Head of caudate nucleus (tissue), 42 donors: ENCODE data around the gene KCTD17.
A peak's percentile ranks its signal among the peaks of the same experiment; 100 is the strongest.

Source experiments
- DNase-seq, 42 donors: peaks; one replicate each; pipeline versions ENCODE4 v3.0.0 to v3.0.0-alpha.2; 2020 to 2021; ENCODE audit warnings: mixed read lengths in 7 of 42
- intact Hi-C: fragments of 100-400 bp; cut with DNase I; formaldehyde crosslinking; loops from one replicate; pipeline ENCODE4 v1.15.0; 2022

The KCTD17 gene

DNA sequence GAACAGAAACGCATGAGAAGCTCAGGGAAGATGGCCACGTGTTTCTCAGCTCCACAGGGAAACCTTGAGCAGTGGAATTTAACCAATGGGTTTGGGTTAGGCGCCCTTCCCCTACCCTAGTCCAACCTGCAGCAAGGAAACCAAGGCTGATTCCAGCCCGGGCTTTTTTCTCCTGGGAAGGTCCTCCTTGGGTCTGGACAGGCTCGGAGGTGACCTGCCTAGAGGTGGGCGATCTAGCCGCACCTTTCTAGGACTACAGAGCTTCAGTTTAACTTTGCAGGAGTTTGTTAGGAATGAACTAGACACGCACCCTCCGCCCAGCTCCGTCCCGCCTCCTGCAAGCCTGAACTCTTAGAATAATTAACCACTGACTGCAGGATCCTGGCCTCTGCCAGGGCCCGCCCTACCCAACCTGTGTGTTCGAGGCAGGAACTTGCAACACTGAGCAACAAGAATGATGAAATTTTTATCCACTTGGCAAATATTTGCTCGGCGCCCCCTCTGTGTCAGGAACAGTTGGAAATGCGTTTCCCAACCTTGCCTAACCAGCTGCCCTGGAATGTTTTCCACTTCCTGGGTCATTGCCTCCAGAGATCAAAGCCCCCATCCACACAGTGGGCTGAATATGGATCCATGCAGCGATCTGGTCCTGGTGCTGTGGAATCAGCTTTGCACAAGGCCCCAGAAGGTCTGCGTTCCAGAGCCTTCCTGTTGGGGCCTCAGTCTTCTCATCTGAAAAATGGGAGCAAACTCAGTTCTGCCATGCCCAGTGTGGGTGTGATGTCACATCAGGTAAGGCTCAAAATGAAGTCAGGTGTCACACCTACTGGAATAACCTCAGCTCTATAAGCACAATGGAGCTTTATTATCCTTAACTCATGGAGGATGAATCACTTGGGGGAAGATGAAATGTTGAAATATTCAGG is 18.7 kb upstream of the KCTD17 start:
- peak in 12 of 42 donors; percentile 38 to 72 (median 55) for DNase-seq

DNA sequence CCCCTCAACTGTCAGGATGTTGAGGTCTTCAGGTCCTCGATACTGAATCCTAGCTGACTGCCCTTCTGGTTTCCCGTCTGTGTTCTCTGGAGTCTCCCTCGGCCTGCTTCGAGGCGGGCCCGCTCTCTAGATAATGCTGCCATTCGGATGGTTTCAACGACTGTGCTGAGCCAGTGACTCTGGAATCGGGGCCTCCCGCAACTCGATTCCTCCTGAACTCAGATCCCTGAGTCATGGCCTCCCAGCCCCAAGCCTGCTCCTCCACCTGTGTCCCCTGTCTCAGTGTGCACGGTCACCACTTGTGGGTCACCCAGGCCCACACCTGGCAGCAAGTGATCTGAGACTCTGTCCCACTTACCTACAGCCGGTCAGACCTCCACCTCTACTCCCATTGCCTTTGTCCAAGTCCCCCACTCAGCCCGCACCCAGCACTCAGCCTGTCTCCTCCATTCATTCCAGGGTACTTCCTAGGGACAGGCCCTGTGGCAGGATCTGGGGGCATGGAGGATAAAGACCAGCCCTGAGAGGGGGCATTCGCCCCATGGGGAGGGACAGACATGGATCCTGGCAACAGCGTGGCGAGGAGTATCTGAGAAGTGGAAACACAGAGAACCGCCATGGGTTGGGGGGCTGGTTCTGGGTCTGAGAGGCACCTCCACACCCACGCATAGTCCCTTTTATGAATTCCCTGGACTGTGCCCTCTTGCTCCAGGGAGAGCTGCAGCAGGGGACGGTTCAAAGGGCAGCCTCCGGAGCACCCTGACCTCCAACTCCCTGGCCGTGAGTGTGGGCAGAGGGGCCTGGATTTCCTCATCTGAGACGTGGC is 17.7 kb upstream of the KCTD17 start:
- intact Hi-C loops, result no loop called here
- DNase-seq, result no peak

More for the DNA sequence above, 18.7 kb upstream of the KCTD17 start:
- intact Hi-C loops, result no loop called here

DNA sequence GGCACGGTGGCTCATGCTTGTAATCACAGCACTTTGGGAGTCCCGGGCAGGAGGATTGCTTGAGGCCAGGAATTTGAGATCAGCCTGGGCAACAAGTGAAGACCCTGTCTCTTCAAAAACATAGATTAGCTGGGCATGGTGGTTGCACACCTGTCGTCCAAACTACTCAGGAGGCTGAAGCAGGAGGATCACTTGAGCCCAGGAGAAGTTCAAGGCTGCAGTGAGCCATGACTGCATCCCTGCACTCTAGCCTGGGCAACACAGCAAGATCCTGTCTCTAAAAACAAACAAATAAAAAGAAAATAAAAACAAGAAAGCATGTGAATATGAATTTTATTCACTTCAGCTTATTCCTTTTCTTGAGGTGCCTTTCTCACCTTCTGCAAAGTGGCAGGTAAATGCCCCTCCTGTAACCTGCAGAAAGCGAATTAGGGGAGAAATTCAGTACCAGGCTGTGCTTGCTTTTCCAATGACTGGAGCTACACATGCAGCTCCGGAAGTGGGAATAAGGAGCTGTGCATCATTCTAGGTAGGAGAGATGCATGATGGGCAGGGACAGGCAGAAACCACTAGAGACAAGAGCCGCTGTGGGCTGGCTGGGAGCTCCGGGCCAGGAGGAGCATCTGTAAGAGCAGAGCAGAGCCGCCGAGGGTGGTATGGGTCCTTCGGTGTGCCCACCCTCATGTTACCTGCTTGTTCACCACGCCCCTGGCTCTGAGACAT is 14.7 kb upstream of the KCTD17 start:
- DNase-seq, result peak in 9 of 42 donors; percentile 36 to 68 (median 55)
- intact Hi-C loops, result no loop called here

DNA sequence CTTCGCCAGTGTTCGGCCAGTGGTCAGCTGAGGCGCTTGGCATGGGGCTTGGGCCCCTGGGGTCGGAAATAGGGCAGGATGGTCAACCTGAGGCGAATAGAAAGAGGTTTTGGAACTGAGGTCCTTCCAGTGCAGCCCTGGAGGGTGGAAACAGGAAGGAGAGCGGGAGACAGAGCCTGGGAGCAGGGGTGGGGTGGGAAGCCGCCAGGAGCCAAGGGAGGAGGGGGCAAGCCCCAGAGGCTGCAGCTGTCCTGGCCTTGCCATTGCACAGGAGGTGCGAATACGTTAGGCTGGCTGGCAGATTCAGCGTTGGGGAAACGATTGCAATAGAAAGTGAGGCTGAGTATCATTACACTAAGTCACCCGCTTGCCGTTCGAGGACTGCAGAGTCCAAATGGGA is 13.9 kb upstream of the KCTD17 start:
- intact Hi-C loops, result no loop called here
- DNase-seq, result no peak

DNA sequence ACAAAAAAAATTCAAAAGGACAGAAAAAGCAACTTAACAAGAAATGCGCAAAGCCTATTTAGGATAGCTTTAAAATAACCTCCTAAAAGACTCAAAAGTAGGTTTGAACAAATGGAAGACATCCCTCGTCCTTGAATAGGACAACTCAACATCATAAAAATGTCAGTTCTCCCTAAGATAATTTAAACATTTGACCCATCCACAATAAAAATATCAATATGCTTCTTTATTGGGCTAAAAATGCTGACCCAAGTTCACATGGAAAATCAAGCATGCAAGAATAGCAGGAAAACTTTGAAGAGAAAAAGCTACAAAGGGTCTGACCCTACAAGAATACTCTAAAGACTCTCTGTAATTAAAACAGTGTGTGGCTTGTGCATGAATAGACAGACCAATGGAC is 12.1 kb upstream of the KCTD17 start:
- DNase-seq, result no peak
- intact Hi-C loops, result no loop called here

DNA sequence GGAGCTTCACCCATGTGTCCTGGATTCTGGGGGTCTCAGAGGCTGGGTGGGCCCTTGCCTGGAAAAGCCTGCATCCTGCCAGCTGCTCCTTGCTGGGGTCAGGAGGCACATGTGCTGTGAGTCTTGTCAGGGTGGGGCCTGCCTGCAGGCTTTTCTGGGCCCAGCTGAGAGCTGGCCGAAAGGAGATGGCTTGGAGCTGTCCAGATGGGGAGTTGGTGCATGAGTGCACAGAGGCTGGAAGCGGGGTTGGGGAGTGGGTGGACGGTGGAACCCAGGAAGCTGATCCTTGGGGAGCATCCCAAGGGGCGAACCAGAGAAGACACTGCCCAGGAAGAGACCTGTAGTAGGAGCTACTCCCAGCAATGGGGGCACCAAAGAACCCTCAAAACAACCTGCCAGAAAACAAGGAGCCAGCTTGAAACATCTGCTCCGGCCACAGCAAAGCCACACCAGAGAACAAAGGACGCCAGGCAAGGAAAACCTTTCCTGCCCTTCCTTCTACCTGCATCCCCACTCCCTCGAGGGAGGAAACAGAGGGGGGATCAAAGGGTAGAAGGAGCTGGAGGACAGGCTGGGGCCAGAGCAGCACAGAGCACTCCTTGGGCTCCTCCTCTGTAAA is 8.2 kb upstream of the KCTD17 start:
- intact Hi-C loops, result no loop called here
- no peak for DNase-seq

DNA sequence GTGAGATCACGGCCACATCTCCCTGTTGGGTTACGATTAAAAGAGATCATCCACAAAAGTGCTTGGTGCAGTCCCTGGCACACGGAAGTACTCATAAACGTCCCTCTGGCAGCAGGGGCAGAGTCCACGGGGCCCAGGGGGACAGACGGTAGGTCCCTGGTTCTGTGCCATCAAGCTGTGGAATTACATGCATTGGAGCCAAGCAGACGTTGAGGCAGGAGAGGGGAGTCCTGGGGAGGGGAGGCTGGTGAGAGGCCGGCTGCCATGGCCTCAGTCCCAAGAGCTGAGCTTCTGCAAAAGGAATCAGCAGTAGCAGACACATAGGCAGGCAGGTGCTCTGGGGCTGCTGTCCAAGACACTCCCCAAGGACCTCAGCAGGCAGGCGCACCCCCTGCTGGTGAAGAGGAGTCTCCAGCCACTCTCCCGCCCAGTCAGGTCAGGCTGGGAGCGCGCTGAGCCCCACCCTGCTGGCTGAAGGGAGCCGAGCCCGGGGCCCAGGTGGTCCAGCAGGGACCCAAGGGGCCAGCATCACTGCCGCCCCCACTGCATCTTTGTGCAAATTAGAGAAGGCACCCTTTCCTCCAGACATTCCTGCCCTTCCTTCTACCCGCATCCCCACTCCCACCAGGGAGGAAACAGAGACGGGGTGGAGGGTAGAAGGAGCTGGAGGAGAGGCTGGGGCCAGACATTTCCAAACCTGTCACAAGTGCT is 7.6 kb upstream of the KCTD17 start:
- intact Hi-C loops, result no loop called here

DNA sequence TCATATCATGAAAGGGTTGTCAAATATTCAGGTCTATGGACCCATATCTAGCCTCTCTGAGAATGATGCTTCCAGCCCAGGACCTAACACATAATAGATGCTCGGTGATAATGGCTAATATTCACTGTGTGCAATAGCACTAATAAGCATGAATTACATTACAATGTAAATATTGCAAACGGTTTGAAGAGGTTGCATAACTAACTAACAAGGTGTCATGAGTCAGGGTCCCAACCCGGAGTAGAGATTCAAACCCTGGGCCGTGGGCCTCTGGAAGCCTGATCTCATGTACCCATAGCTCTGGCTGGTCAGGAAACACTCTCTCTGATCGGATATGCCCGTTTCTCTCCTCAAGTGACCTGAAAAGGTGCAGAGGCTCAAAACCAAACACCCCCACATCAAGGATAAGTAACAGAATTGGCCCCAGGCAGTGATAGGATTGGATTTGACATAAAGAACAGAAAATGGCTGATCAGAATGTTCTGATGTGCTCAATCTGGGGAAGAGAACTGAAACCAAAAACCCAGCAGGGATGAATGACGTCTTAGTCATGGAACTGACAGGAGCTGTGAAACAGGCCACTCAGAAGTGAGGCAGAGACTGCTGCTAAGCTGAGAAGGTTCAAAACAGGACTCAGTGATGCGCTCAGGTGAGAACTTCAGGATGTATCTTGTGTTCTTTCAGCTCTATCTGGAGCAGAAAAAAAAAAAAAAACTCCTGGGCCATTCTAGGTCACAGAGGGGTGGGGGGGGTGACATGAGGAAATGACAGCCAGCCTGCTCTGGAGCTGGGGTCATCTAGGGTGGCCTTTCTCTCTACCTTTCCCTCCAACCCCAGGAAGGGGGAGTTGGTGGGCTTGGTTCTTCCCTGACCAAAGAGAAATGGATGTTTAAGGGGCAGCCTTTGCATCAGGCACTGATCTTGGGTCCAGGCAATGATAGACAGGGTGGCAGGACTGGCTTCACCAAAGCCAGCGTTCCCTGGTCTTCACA is 6.6 kb upstream of the KCTD17 start:
- DNase-seq, result peak in 5 of 42 donors; percentile 62 to 73 (median 67)
- intact Hi-C loops, result no loop called here

More for the DNA sequence above, 7.6 kb upstream of the KCTD17 start:
- peak in 2 of 42 donors; percentile 35 to 49 for DNase-seq

DNA sequence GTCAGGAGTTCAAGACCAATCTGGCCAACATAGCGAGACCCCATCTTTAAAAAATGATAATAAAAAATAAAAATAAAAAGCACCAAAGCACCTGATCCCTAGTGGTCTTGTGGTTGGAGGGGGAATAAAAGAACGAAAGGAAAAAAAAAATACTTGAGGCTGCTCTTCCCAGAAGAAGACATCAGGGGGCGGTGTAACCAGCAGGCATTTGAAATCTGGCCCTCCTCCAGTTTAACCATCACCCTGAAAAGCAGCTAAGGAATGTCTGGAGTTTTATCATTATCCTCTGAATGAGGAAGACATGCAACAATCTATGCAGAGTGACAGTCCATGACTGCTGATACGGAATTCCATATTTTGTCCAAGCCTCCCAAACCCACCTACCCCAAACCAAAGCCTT is 5.6 kb upstream of the KCTD17 start:
- intact Hi-C loops, result no loop called here
- DNase-seq, result peak in 2 of 42 donors; percentile 32 to 38

DNA sequence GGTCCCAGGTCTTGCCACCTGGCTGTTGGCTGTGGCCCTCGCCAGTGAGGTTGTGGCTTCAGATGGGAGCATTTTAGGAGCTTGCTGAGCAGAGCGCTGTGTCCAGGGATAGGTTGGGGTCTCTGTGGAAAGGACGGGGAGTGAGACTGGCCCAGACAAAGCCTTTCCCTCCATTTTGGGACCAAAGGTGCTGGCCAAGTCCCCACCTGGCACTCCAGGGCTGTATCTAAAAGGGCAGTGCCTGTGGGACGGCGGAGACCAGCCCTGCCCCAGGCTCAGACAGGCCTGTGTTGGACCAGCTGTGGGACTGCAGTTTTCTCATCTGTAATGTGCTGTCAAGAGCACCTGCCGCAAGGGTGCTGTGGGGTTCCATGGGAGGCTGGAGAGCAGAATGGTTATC is 5.0 kb upstream of the KCTD17 start:
- DNase-seq, result no peak
- intact Hi-C loops, result no loop called here

DNA sequence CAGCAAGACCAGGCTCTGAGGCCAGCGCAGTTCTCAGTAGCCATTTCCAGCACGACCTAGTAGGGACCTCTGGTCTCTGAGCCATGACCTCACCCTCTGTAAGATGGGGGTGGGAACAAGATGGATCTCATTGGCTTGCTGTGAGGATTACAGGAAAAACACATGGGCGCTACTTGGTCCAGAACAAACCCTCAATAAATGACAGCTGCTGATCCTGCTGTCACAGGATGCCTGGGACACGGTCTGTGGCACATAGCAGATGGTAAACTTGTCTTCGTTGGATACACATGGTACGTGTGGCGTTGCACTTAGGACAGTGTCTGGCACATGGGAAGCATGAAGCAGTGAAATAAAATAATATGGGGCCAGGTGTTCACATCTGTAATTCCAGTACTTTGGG is 4.5 kb upstream of the KCTD17 start:
- intact Hi-C loops, result no loop called here
- no peak for DNase-seq

DNA sequence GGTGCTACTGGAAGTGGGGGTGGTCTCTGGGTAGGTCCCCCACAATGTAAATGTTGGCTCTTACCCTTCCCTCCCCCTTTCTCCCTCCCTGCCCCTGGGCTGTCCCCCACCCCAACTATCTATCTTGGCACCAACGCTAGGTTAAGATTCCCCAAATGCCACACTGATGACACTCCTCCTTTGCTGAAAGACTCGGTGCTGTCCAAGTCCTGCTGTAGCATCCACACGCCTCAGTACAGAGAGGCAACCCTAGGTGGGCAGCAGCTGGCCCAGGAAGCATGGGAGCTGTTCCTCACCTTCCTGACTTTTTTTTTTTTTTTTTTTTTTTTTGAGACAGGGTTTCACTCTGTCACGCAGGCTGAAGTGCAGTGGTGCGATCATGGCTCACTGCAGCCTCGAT is 3.4 kb upstream of the KCTD17 start:
- intact Hi-C loops, result no loop called here
- no peak for DNase-seq

DNA sequence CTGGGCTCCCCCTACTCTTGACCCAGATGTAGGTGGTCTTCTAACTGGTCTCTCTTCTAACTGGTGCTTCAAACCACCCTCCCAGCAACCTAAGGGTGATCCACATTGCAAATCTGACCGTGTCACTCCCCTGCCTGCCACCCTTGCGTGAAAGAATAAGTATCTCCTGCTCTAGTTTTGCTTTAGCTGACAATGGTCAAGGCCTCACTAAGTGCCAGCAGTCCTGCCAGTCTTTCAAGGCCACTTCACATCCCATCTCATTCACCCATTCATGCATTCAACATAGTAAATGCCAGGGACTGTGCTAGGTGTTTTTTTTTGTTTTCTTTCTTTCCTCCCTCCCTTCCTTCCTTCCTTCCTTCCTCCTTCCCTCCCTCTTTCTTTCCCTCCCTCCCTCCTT is 2.3 kb upstream of the KCTD17 start:
- no peak for DNase-seq
- intact Hi-C loops, result no loop called here

DNA sequence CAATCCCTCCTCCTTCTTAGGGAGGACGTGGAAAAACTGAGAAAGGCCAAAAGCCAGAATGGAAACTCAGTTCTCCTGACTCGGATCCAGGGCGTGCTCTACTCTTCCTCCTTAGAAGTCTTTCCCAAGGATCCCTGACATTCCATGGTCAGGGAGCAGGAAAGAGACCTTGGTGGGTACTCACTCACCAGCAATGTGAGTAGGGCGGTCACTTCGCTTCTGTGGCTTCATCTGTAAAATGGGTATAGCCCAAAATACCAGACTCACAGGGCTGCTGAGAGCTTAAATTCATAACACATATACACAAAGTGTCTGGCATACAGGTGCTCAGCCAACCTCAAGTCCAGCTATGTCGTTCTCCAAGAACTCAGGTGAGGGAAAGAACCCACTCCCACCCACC is 629 bp upstream of the KCTD17 start:
- intact Hi-C loops, result no loop called here
- no peak for DNase-seq

DNA sequence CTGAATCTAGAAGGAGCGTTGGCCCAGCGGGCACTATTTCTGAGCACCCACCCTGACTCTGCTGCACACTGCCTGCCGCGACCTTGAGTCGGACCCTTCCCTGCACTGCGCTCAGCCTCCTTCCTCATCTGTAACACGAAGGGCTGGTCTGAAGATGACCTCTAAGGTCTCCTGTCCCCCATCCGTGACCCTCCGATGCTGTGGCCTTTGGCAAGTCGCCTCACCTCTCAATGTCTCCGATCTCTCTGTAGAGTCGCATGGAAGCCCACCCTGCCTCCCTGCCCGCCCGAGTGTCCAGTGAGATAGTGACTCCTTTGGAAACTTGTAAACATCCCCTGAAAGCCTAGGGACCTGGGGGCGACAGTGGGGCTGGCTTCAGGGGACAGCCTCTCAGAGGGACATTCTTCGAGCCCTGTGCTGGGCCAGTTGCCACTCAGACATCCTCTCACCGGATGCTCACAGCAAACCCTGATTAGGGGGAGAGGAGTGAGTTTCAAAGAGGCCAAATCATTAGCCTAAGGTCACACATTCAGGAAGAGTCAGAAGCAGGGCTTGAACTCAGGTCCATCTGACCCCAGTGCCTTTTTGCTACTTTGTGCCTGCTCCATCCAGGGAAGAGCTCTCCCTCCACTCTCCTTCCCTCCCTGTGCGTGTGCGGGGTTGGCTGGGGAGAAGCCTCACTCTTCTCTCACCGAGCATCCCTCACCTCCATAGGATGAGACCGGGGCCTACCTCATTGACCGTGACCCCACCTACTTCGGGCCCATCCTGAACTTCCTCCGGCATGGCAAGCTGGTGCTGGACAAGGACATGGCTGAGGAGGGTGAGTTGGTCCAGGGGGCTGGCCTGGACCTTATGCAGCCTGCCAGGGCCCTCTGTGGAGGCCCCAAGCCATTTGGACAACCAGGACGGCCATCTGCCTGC is 1.1 kb downstream of the KCTD17 start:
- peak in 1 of 42 donors; percentile 27 for DNase-seq
- intact Hi-C loops, result no loop called here
